HL-60 (cell line): ENCODE data around the gene USP27X.

Source experiments
- TF ChIP-seq, protein P1 (sequence below): IDR thresholded peaks from one replicate; pipeline ENCODE4 v1.5.1; 2011; ENCODE audit warnings: low read length, control low read depth, inconsistent platforms; ENCODE audit not compliant: insufficient read depth
- TF ChIP-seq, protein P2 (sequence below): IDR thresholded peaks from 2 replicates; pipeline ENCODE4 v1.6.1; 2012; ENCODE audit warnings: low read depth; ENCODE audit not compliant: insufficient replicate concordance

DNA sequence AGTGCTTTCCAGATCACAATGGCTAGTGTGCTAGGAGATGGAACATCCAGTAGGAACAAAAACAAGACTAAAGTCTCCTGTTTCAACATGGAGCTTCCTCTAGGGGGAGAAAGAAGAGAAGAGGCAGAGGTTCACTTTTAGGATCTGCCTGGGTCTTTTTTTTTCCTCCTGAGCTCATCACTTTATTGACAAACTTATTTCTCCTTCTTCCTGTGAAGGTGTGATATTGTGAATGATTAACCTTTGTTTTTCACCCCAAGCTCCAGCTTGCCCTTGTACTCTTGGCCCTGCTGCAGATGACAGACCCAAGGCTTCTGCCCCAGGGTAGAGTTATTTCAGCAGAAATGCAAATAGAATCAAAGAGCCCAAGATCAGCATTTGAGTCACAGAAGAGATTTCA is 36.7 kb upstream of the USP27X start:
- TF ChIP-seq, protein P1, sequence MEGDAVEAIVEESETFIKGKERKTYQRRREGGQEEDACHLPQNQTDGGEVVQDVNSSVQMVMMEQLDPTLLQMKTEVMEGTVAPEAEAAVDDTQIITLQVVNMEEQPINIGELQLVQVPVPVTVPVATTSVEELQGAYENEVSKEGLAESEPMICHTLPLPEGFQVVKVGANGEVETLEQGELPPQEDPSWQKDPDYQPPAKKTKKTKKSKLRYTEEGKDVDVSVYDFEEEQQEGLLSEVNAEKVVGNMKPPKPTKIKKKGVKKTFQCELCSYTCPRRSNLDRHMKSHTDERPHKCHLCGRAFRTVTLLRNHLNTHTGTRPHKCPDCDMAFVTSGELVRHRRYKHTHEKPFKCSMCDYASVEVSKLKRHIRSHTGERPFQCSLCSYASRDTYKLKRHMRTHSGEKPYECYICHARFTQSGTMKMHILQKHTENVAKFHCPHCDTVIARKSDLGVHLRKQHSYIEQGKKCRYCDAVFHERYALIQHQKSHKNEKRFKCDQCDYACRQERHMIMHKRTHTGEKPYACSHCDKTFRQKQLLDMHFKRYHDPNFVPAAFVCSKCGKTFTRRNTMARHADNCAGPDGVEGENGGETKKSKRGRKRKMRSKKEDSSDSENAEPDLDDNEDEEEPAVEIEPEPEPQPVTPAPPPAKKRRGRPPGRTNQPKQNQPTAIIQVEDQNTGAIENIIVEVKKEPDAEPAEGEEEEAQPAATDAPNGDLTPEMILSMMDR: no peak
- TF ChIP-seq, protein P2, sequence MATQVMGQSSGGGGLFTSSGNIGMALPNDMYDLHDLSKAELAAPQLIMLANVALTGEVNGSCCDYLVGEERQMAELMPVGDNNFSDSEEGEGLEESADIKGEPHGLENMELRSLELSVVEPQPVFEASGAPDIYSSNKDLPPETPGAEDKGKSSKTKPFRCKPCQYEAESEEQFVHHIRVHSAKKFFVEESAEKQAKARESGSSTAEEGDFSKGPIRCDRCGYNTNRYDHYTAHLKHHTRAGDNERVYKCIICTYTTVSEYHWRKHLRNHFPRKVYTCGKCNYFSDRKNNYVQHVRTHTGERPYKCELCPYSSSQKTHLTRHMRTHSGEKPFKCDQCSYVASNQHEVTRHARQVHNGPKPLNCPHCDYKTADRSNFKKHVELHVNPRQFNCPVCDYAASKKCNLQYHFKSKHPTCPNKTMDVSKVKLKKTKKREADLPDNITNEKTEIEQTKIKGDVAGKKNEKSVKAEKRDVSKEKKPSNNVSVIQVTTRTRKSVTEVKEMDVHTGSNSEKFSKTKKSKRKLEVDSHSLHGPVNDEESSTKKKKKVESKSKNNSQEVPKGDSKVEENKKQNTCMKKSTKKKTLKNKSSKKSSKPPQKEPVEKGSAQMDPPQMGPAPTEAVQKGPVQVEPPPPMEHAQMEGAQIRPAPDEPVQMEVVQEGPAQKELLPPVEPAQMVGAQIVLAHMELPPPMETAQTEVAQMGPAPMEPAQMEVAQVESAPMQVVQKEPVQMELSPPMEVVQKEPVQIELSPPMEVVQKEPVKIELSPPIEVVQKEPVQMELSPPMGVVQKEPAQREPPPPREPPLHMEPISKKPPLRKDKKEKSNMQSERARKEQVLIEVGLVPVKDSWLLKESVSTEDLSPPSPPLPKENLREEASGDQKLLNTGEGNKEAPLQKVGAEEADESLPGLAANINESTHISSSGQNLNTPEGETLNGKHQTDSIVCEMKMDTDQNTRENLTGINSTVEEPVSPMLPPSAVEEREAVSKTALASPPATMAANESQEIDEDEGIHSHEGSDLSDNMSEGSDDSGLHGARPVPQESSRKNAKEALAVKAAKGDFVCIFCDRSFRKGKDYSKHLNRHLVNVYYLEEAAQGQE: no peak
